Hepatocyte (in vitro differentiated cells): ENCODE measurements around the gene DEDD2.

Experiments used
- EZH2 ChIP-seq: fragments of 200-600 bp; sonication (generic); IDR thresholded peaks from 2 replicates; pipeline ENCODE4 v1.6.1; 2016; ENCODE audit warnings: antibody characterized with exemption, mild to moderate bottlenecking, borderline replicate concordance
- TF ChIP-seq, protein P1 (sequence below): fragments of 200-600 bp; sonication (generic); IDR thresholded peaks from 2 replicates; pipeline ENCODE4 v1.5.1; 2016; ENCODE audit warnings: antibody characterized with exemption, mild to moderate bottlenecking; ENCODE audit not compliant: poor library complexity

DNA sequence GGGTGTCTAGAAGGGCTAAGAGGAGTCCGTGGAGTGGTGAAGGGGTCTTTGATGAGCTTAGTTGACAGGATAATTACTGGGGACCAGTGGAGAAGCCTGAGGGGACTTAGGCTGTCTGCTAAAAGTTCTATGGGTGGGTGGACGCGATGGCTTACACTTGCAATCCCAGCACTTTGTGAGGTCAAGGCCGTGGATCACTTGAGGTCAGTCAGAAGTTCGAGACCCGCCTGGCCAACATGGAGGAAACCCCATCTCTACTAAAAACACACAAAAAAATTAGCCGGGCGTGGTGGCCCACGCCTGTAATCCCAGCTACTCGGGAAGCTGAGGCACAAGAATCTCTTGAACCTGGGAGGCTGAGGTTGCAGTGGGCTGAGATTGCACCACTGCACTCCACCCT, 27.8 kb upstream of the DEDD2 start:
- no peak for TF ChIP-seq EZH2
- TF ChIP-seq, protein P1, sequence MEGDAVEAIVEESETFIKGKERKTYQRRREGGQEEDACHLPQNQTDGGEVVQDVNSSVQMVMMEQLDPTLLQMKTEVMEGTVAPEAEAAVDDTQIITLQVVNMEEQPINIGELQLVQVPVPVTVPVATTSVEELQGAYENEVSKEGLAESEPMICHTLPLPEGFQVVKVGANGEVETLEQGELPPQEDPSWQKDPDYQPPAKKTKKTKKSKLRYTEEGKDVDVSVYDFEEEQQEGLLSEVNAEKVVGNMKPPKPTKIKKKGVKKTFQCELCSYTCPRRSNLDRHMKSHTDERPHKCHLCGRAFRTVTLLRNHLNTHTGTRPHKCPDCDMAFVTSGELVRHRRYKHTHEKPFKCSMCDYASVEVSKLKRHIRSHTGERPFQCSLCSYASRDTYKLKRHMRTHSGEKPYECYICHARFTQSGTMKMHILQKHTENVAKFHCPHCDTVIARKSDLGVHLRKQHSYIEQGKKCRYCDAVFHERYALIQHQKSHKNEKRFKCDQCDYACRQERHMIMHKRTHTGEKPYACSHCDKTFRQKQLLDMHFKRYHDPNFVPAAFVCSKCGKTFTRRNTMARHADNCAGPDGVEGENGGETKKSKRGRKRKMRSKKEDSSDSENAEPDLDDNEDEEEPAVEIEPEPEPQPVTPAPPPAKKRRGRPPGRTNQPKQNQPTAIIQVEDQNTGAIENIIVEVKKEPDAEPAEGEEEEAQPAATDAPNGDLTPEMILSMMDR: no peak
